ENCODE results near the gene FOXO4.
A peak's percentile ranks its signal among the peaks of the same experiment; 100 is the strongest.

Gene FOXO4

DNA sequence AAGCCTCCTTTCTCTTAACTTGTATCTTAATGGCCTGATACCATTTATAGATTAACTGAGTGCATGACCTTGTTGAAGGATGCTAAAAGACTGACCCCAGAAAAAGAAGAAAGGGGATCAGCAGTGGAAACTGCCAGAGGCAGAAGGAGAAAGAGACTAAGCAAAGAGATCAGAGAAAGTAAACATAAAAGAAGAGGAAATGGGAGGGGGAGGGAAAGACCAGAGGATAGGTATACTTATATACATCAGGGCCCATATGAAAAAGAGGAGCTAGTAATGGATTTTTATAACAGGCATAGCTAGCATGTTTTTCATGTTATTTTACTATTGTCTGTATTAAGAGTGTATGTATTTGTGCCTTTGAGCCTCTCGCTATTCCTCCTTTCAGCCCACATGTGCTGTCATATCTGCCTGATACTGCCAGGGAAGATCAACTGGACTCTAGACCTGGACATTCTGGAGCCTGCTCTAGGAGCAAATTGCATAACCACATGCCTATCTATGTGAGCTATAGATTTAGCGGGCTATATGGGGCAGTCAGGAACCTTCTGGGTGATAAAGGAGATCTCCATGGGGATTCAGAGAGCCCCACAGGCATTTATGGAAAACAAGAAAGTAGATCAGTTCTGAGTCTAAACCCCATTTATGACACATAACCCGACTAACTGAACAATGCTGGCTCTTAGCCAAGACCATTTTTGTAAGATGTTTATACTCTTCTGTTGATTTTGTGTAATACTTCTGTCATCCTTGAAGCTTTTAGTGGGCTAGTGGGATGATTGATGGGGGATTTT, 14.1 kb upstream of the FOXO4 start:
- Mint-ChIP-seq H3K4me1 (no peaks in the 10 kb centered on the region), H3K9me3 (peaks cover 35% of the 10 kb centered on the region), H3K36me3 (ENCODE audit: low read depth) (no peaks in the 10 kb centered on the region), H3K27ac (no peak overlapping the region), H3K4me3 (no peak overlapping the region), H3K27me3 (ENCODE audit: low read depth, poor library complexity) (peaks cover 7% of the 10 kb centered on the region)
- no peak for DNase-seq
- no peak for TF ChIP-seq CTCF (IDR thresholded peaks at IDR 0.05)

GRCh38 chrX:71082124-71082647, 13.5 kb upstream of the FOXO4 start:
- Mint-ChIP-seq H3K4me1 (no peaks in the 10 kb centered on the region), H3K9me3 (peaks cover 31% of the 10 kb centered on the region), H3K27me3 (ENCODE audit: low read depth, poor library complexity) (peaks cover 7% of the 10 kb centered on the region), H3K36me3 (ENCODE audit: low read depth) (no peaks in the 10 kb centered on the region), H3K4me3 (no peak overlapping the region), H3K27ac (no peak overlapping the region)
- TF ChIP-seq CTCF (IDR thresholded peaks at IDR 0.05): no peak
- DNase-seq: no peak

- Mint-ChIP-seq H3K9me3 (peaks cover 28% of the 10 kb centered on the region), H3K36me3 (ENCODE audit: low read depth) (no peaks in the 10 kb centered on the region), H3K4me3 (no peak overlapping the region), H3K4me1 (no peaks in the 10 kb centered on the region), H3K27me3 (ENCODE audit: low read depth, poor library complexity) (peaks cover 7% of the 10 kb centered on the region), H3K27ac (no peak overlapping the region)
- no peak for TF ChIP-seq CTCF (IDR thresholded peaks at IDR 0.05)
- no peak for DNase-seq
These were observed 12.8 kb upstream of the FOXO4 start for GRCh38 chrX:71082822-71083221.

DNA sequence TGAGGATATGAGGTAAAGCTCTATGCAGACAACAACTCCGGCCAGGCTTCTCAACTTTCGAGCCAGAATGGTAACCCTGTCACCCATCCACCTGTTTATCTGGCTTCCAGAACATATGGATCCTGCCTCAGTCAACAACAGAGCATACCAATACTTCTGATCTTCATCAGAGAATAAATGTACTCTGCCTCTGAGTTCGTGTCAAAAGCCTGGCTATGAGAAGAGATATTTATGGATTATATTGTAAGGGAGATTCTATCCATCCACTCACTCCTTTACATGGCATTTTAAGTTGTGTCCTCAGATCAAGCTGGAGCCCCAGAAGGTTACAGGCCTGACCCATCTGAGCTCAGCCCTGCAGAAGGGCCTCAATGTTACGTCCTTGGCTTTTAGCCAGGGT, 9.8 kb upstream of the FOXO4 start:
- no peaks in the 10 kb centered on the region for H3K4me1 Mint-ChIP-seq
- H3K36me3 Mint-ChIP-seq (ENCODE audit: low read depth): no peaks in the 10 kb centered on the region
- no peak for TF ChIP-seq CTCF (IDR thresholded peaks at IDR 0.05)
- H3K4me3 Mint-ChIP-seq: no peak overlapping the region
- peaks cover 7% of the 10 kb centered on the region for H3K27me3 Mint-ChIP-seq (ENCODE audit: low read depth, poor library complexity)
- no peak overlapping the region for H3K27ac Mint-ChIP-seq
- H3K9me3 Mint-ChIP-seq: peaks cover 22% of the 10 kb centered on the region
- DNase-seq: no peak

GRCh38 chrX:71091263-71091662, 4.4 kb upstream of the FOXO4 start:
- no peak for DNase-seq
- H3K4me3 Mint-ChIP-seq: no peak overlapping the region
- peaks cover 55% of the 10 kb centered on the region for H3K9me3 Mint-ChIP-seq
- H3K36me3 Mint-ChIP-seq (ENCODE audit: low read depth): no peaks in the 10 kb centered on the region
- TF ChIP-seq CTCF (IDR thresholded peaks at IDR 0.05): no peak
- peaks cover 6% of the 10 kb centered on the region for H3K27me3 Mint-ChIP-seq (ENCODE audit: low read depth, poor library complexity)
- peaks cover 14% of the 10 kb centered on the region for H3K4me1 Mint-ChIP-seq
- H3K27ac Mint-ChIP-seq: no peak overlapping the region

GRCh38 chrX:71095033-71095432, 618 bp upstream of the FOXO4 start:
- TF ChIP-seq CTCF (IDR thresholded peaks at IDR 0.05): no peak
- Mint-ChIP-seq H3K4me1 (peaks cover 38% of the 10 kb centered on the region), H3K27ac (no peak overlapping the region), H3K36me3 (ENCODE audit: low read depth) (no peaks in the 10 kb centered on the region), H3K9me3 (peaks cover 54% of the 10 kb centered on the region), H3K4me3 (peak overlapping the region; percentile 96), H3K27me3 (ENCODE audit: low read depth, poor library complexity) (peaks cover 18% of the 10 kb centered on the region)
- DNase-seq: no peak

Measured in nephron progenitor cell (in vitro differentiated cells).